Right lung (tissue), 5 donors: ENCODE results near the gene PTPRT. TPM values are rescaled to one million over a fixed set of nuclear protein-coding genes. Genes with fewer than 3 reads are reported as not detected.
A peak's percentile ranks its signal among the peaks of the same experiment; 100 is the strongest.

Experiments
- DNase-seq, 2 donors: peaks; one replicate each; pipeline ENCODE4 v3.0.0-alpha.2; 2013
- polyA plus RNA-seq, 5 donors: library from polyadenylated mRNA; unstranded; fragments of 120-200 nt; gene quantifications; one replicate each; pipeline versions ENCODE4 v1.2.1 to v1.2.3, GENCODE V29; 2013; ENCODE audit warnings: inconsistent platforms in 1 of 5, low replicate concordance in 1 of 5; ENCODE audit not compliant: insufficient read length in 5 of 5, insufficient read depth in 1 of 5

Gene PTPRT
- polyA plus RNA-seq, 5 donors, result 0.27 to 2.7 (median 1.6) TPM

DNA sequence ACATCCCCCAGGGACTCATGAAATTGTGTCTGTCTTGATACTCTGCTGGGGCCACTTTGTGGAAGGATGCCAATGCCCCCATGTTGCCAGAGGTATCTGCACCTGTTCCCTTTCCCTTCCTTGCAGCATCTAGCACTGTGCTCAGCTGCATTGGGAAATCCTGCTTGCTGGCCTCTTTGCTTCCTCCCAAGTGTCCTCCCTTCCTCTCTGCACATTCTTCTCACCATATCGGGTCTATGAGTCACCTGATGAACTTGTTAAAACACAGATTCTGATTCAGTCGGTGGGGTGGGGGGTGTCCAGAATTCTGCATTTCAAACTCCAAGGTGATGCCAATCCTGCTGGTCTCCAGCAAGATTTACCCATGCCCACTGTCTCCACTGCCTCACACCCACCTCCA lies 467.8 kb downstream of the PTPRT start:
- DNase-seq, result no peak

GRCh38 chr20:42714298-42715141 lies 475.2 kb downstream of the PTPRT start:
- peak in 1 of 2 donors; percentile 1 for DNase-seq

GRCh38 chr20:42708266-42708665 lies 481.4 kb downstream of the PTPRT start:
- DNase-seq, result no peak

GRCh38 chr20:42706759-42707158 lies 482.9 kb downstream of the PTPRT start:
- no peak for DNase-seq

GRCh38 chr20:42705550-42705949 lies 484.2 kb downstream of the PTPRT start:
- no peak for DNase-seq

GRCh38 chr20:42703744-42704143 lies 486.0 kb downstream of the PTPRT start:
- DNase-seq, result no peak

GRCh38 chr20:42701948-42702347 lies 487.8 kb downstream of the PTPRT start:
- DNase-seq, result no peak

DNA sequence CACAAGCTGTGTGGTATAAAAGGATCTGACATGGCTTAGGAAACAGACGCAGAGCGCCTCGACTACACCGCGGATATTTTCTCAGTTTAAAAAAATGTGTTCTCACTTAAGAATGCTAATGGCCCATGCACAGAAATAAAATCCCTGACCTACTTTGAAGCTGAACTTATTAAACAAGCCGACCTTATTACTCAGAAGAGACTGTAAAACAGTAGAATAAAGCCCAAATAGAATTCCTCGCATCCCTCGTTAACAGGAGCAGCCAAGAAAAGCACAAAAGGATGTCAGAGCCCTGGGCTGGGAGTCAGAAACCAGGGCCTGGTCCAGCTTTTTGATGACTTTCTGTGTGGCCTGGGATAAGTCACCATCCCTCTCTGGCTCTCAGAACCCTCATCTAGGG lies 489.3 kb downstream of the PTPRT start:
- no peak for DNase-seq

GRCh38 chr20:42697962-42698361 lies 491.7 kb downstream of the PTPRT start:
- no peak for DNase-seq

DNA sequence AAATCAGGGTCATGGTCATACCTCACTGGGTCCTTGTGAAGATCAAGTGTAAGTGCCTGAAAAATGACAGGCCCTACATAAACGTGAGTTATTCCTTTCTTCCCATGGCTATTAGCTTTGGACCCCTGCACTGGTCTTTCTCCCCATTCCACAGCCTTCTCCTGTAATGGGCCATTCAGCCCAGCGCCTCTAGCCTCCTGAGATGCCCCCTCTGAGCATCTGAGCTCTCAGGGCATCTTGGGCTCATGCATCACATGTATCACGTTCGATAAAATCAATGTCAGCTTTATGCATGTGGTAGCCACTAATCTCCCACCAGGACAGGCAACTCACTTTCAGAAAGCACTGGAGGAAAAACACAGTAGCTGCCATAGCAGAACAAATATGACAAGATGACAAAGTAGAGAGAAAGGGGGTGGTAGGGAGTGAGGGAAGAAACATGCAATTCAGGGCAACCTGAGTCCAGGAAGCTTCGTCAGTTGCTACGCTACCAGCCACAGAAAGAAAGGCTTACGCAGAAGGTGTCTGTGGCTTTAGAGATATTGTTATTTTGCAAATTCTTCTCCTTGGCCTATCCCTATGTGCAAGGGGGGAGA lies 498.8 kb downstream of the PTPRT start:
- no peak for DNase-seq

- peak in 1 of 2 donors; percentile 22 for DNase-seq
Observed at GRCh38 chr20:42688576-42688975, 501.1 kb downstream of the PTPRT start.

DNA sequence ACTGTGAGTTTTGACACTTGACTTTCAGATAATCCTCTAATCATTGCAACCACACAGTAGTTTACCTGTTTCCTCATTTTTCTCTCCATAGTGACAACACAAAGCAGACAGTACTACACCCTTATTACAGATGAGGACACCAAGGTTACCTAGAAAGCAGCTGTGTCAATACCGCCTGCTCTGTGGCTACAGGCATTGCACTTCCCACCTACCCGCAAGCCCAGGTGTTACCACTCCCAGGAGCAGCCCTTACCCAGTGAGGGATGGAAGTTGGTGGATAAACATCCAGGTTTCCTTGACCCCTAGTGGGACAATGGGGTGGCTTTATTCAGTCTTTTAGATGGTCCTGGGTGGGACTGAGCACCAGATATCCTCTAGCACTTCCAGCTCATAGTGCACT lies 503.6 kb downstream of the PTPRT start:
- DNase-seq, result no peak

DNA sequence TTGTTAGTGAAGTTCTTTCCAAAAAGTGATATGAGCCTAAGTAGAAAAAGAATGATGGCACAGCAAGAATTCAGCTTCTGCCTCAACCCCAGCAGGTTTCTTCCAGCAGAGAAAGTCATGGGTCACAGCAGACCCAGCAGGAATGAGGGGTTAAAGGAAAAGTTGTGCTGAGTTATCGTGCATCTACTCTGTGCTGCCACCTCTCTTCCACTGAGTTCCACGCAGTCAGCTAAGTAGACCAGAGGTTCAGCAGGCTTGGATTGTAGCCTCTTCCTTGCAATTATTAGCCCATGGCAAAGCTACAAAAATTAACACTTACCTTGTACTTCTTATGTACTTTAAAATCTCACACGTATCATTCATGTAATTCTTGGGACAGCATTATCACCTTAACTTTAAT lies 510.8 kb downstream of the PTPRT start:
- DNase-seq, result no peak

GRCh38 chr20:42656130-42656529 lies 533.6 kb downstream of the PTPRT start:
- DNase-seq, result no peak

DNA sequence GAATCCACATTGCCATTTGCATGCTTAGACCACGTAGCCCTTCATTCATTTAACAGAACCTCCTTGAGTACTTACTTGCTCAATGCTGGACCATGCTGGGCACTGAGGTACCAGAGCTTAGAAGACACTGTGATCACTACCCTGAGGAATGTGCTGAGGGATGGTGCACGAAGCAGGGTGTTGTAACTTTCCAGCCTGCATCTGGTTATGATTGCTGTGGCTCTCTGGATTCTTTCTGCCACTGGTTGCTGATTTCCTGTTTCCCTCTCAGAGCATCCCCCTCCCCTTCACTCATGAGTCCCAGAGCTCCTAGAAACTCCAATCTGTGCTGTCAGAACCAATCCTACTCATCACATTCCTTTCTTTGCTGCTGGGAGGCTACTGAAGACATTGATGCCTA lies 537.4 kb downstream of the PTPRT start:
- no peak for DNase-seq

DNA sequence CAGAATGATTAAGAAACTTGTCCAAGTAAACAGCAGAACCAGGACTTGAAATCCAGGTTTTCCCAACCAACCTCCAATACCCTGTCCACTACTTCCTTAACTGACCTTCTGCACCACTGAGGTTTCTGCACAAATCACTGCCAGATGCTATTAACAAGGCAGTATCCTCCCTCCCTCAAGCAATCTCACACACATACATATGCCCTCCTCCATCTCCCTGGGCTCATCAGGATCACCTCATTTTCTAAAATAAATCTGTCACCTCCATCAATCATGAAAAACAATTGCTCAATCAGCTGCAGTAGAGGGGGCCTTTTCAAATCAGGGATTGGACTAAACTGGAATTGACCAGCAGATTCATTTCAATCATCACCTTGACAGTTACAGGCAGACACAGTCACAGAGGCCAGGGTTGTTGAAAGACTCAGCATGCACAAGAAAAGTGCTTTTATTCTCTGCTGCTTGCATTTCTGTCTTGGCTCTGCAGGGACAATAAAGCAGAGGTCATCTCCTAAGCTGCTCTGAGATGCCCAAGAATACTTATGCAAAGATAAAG lies 539.4 kb downstream of the PTPRT start:
- DNase-seq, result no peak

DNA sequence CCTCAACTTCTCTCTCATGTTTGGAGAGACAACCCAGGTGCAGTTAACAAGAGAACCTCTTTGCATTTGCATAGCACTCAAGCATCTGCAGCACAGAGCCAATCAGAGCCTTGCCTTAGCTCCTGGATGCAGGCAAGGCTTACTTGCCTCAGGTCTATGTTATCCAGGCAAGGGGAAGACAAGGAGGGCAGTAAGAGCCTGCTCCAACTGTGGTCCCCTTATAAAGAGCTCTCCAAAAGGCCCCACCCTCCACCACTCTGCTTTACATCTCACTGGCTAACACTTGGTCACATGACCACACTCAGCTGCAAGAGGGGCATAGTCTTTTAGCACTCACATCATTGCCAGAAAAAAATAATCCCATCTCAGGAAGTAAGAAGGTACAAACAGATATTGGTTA lies 540.0 kb downstream of the PTPRT start:
- no peak for DNase-seq

DNA sequence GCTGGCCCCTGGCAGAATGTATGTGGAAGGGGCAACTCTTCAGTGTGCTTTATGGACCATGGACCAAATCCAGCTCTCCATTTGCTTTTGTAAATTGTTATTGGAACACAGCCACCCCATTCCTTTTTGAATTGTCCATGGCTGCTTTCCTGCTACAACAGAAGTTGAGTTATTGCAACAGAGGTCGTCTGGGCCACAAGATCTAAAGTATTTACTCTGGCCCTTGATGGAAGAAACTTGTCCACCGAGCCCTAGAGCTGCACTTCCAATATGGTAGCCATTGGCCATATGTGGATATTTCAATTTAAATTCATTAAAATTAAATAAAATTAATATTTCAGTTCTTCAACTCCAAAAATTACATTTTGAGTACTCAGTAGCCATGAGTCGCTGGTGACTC lies 543.5 kb downstream of the PTPRT start:
- DNase-seq, result no peak

DNA sequence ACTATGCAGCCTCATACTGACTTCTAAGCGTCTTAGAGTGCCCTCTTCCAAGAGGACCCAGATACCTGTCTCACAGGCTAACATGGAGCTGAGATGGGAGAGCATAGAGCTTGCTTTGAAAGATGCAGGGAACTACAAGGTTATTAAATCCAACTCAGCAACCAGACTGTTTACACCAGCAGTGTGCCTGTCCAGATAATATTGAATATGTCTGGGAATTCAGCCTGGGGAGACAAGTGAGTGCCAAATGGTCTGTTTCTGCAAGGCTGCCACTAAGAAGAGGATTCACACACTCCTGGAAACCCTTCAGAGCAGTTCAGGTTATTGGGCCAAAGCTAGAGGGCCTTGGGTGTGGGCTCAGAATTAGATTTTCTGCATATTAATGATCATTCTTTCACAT lies 547.8 kb downstream of the PTPRT start:
- DNase-seq, result no peak

DNA sequence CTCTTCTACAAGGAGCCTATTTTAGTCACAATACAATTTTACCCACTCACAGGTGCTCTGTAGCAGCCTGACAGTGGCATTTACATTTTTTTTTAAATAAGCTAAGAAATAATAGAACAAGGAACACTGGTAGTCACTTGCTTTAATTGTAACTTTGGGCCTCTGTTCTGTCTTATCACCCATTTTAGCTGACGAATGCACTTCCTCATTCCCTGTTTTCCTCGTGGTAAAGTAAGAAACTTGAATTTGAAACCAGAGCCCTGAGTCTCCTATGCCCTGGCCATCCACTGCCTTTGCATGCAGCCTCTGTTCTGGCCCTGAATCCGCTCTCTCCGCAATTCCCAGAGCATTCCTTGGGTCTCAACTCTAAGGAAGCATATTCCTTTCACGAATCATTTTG lies 550.6 kb downstream of the PTPRT start:
- no peak for DNase-seq

DNA sequence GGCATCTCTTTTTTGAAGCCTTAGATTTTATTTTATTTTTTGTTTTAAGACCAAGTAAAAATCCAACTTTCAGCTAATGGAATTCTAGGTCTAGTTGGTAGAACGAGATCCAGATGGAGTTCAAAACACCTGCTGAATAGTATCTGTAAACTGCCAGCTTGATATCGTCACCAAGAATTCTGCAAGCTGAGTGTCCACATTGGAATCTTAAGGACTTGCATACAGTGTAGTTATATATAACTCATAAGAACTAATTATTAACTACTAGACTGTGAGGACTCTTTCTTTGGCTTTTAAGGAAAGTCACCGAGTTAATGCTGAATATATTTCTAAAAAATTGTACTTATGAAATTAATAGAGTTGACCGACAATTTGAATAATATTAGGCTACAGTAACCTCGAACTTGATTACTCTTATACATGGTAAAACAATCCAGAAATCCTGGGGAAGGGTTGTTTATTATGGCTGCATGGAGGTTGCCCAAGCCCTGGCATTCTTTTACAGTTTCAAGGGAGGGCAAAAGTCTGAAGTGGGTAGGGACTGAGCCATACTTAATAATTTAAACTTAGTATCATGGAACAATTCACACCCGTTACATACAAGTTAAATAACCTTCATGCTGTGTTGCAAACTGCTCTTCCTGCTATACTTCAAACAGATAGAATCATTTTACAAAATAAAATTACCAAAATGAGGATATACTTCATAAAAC lies 553.9 kb downstream of the PTPRT start:
- DNase-seq, result peak; percentile 9 to 18

DNA sequence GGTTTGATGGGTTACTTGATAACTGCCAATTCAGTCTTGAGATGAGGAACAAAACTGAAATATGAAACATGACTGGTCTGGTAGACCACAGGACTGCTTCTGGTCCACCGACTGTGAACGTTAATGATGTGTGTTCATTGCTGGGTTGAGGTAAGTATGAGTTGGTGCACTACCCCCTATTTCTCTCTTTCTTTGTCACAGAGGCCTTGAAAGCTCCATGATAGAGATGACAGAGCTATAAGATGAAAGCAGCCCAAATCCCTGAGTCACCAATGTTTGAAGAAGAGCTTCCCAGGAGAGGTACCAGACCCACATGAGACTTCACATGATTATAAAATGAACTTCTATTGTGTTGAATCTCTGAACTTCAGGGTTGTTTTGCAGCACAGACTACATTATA lies 555.5 kb downstream of the PTPRT start:
- no peak for DNase-seq

DNA sequence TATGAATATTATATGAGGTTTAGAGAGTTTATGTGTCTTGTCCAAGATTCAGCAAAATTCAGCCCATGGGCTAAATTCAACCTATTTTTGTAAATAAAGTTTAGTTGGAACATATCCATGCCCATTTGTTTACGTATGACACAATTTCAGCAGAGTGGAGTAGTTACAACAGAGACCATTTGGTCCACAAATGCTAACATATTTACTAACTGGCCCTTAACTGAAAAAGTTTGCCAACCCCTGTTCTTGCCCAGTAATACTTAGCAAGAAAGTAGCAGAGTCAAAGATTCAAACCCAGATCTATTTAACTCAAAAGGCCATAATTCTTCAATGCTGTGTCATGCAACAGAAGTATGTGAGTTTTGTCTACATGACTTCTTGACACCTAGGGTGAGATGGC lies 561.0 kb downstream of the PTPRT start:
- no peak for DNase-seq
